NCI-H748 treated with DMSO at 0.1 percent for 48 hours (cell line): ENCODE measurements around the gene PCDH10.

Source experiments
- DNase-seq: peaks from one replicate; lab custom pipeline; 2025; lab: John Stamatoyannopoulos, UW

Gene PCDH10

DNA sequence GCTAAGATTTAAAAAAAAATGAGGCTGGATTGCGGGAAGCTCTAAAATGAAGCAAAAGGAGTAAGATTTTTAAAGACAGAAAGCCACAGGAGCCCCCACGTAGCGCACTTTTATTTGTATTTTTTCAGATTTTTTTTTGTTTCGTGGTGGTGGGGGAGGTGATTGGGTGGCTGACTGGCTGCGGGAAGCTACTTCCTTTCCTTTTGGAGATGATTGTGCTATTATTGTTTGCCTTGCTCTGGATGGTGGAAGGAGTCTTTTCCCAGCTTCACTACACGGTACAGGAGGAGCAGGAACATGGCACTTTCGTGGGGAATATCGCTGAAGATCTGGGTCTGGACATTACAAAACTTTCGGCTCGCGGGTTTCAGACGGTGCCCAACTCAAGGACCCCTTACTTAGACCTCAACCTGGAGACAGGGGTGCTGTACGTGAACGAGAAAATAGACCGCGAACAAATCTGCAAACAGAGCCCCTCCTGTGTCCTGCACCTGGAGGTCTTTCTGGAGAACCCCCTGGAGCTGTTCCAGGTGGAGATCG is 908 bp downstream of the PCDH10 start:
- DNase-seq, result no peak

DNA sequence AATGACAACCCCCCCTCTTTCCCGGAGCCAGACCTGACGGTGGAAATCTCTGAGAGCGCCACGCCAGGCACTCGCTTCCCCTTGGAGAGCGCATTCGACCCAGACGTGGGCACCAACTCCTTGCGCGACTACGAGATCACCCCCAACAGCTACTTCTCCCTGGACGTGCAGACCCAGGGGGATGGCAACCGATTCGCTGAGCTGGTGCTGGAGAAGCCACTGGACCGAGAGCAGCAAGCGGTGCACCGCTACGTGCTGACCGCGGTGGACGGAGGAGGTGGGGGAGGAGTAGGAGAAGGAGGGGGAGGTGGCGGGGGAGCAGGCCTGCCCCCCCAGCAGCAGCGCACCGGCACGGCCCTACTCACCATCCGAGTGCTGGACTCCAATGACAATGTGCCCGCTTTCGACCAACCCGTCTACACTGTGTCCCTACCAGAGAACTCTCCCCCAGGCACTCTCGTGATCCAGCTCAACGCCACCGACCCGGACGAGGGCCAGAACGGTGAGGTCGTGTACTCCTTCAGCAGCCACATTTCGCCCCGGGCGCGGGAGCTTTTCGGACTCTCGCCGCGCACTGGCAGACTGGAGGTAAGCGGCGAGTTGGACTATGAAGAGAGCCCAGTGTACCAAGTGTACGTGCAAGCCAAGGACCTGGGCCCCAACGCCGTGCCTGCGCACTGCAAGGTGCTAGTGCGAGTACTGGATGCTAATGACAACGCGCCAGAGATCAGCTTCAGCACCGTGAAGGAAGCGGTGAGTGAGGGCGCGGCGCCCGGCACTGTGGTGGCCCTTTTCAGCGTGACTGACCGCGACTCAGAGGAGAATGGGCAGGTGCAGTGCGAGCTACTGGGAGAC is 1.6 kb downstream of the PCDH10 start:
- DNase-seq, result peak; percentile 60

DNA sequence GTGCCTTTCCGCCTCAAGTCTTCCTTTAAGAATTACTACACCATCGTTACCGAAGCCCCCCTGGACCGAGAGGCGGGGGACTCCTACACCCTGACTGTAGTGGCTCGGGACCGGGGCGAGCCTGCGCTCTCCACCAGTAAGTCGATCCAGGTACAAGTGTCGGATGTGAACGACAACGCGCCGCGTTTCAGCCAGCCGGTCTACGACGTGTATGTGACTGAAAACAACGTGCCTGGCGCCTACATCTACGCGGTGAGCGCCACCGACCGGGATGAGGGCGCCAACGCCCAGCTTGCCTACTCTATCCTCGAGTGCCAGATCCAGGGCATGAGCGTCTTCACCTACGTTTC is 2.2 kb downstream of the PCDH10 start:
- DNase-seq, result peak; percentile 47

DNA sequence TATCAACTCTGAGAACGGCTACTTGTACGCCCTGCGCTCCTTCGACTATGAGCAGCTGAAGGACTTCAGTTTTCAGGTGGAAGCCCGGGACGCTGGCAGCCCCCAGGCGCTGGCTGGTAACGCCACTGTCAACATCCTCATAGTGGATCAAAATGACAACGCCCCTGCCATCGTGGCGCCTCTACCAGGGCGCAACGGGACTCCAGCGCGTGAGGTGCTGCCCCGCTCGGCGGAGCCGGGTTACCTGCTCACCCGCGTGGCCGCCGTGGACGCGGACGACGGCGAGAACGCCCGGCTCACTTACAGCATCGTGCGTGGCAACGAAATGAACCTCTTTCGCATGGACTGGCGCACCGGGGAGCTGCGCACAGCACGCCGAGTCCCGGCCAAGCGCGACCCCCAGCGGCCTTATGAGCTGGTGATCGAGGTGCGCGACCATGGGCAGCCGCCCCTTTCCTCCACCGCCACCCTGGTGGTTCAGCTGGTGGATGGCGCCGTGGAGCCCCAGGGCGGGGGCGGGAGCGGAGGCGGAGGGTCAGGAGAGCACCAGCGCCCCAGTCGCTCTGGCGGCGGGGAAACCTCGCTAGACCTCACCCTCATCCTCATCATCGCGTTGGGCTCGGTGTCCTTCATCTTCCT is 2.7 kb downstream of the PCDH10 start:
- DNase-seq, result peak; percentile 36

DNA sequence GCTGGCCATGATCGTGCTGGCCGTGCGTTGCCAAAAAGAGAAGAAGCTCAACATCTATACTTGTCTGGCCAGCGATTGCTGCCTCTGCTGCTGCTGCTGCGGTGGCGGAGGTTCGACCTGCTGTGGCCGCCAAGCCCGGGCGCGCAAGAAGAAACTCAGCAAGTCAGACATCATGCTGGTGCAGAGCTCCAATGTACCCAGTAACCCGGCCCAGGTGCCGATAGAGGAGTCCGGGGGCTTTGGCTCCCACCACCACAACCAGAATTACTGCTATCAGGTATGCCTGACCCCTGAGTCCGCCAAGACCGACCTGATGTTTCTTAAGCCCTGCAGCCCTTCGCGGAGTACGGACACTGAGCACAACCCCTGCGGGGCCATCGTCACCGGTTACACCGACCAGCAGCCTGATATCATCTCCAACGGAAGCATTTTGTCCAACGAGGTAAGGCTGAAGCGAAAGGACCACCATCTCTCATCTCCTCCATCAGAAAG is 3.3 kb downstream of the PCDH10 start:
- DNase-seq, result peak; percentile 36

DNA sequence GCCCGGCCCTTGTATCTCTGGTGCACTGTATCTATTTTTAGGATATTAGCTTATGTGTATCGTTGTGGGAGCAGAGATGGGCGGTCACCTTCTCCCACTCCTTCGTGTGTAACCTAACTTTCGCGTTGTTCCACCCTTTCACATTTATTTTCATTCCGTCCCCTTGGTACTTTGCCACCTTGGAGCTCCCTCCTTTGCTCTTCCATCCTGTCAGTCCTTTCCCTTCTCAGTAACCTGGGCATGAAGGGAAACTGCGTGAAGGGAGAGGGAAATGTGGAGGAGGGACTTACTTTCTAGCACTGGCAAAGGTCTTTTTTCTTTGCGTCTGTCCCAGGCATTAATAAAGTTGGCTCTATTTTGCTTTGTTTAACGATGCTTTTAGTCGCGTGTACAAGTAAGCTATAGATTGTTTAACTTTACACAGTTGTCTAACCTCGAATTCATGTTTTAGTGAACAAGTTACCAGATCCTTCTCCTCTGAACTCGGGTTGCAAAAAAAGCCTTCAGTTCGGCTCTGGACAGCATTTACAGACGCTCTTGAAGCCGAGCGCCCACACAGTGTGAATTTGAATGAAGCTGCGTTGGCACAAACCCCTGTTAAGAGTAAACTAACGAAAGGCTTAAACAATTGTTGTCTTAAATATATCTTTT is 3.9 kb downstream of the PCDH10 start:
- DNase-seq, result peak; percentile 62

DNA sequence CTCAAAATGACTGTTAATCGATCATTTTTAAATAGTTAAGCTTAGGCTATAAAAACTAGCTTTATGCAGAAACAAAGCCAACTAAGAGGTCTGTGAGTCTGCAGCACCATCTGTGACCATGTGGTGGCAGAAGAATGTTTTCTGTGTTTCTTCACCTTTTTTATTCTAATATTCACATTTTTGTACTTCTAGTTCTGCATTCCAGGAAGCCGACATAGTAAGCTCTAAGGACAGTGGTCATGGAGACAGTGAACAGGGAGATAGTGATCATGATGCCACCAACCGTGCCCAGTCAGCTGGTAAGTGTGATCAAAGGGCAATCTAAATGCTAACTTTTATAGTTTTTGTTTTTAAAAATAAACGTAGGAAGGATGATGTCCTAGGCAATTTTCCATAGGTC is 5.6 kb downstream of the PCDH10 start:
- peak; percentile 6 for DNase-seq

DNA sequence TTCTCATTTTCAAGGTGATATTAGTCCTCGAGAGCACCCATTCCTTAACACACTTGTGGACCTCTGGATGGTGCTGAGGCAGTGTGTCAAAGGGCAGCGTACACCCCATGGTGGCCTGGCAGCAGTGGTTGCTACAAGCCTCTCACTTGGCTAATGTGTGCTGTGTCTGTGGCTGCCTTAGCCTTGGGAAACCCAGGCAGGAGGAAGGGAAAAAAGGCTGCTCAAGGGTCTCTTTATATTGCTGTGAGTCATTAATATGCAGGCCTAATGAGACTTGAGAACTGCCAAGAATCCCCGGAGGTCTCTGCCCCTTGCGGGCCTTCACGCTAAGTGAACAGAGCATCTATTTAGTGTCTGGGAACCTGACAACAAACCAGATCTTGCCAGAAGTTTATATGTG is 7.0 kb downstream of the PCDH10 start:
- no peak for DNase-seq

DNA sequence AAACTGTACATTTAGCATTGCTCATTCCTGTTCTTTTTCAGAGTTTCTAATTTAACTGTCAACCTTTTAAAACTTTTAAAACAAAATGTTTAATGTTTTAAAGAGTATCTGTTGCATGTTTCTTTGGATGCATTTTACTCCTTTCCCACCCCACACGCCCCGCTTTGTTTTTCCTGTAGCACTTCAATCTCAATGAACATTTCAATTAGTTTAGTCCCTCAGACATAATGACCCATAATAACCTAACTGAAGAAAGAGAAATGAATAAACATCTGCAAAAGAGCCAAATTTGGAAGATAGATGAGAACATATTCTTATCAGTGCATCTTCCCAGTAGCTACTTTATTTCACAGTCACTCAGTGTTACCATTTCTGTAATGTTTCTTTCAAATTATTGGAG is 7.5 kb downstream of the PCDH10 start:
- DNase-seq, result no peak

DNA sequence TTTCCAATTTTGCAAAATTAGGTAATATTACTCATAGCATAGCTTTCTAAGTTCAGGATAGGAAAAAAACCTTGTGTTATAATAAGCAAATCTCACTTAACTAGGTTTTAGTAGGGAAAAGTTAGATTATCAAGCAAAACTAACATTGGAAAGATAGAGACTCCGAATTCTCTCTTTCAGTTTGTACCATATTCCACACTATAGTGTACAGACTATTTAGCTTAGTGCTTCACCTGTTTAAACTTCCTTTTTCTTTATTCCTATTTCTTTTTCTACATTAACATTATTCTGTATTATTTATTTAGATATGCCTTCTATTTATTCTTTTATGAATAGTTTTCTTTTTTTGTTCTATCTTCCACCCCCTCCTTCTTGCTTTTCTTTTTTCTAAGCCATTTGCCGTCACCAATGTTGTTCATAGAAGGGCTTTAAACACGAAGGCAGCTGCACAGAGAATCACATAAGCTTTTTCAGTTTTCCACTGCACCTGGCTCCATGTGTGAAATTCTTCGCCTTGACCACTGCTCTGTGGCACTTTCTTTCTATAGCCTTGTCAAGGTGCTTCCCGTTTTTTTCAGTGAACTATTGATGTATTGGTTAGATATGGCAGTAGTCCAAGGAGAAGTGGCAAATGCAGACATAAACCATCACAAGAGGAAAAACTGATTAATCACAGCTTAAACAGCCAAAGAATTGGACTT is 8.5 kb downstream of the PCDH10 start:
- DNase-seq, result no peak

DNA sequence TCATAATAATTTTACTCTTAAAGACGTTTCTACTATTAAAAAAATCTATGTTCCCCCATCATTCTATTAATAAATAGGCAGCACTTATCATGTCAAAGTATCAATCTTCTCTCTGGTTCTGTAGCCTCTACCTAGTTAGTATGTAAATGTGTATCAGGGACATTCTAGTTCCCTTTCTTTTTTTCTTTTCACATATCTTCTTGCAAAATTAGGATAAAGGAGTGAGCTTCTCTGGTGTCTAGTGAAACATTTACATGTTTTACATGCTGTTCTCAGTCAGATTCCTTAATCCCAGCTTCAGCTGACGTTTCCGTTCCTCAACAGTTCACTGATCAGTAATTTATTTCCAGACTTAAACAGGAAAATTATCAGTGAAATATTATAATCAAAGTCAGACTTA is 11.8 kb downstream of the PCDH10 start:
- no peak for DNase-seq

DNA sequence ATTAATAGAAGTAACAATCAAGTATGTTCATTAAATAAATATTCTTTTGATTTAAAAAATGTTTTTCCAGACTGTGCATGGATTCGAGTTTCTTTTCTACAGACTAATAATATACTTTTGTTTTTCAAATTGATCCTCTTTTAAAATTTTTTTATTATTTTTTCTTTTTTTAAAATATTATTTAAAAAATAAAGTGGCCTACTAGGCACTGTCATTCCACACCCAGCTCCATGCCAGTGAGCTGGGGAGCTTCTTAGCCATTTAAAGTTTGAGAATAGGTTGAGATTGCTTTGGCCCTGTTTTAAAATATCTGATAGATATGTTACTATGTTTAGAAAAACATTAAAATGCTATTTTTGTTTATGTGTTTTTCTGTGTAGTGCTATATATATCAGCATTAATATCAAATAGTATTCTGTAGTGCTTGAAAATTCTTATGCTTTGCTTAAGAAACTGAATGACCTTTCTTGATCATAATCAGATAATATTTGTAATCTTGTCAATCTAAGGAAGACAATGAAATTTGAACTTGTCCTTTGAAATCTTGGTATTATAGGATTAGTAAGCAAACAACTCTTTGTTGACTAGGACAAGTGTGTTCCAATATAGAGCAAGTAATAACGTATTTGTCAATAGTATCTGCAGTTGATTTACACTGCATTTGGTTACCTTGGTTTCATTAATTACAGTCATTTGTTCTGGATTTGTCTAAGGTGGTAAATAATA is 12.6 kb downstream of the PCDH10 start:
- no peak for DNase-seq

DNA sequence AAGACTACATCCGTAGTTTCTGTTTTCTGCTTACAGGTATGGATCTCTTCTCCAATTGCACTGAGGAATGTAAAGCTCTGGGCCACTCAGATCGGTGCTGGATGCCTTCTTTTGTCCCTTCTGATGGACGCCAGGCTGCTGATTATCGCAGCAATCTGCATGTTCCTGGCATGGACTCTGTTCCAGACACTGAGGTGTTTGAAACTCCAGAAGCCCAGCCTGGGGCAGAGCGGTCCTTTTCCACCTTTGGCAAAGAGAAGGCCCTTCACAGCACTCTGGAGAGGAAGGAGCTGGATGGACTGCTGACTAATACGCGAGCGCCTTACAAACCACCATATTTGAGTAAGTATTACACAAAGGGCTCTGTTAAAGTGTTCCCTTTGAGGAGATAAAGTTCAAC is 13.8 kb downstream of the PCDH10 start:
- DNase-seq, result no peak

DNA sequence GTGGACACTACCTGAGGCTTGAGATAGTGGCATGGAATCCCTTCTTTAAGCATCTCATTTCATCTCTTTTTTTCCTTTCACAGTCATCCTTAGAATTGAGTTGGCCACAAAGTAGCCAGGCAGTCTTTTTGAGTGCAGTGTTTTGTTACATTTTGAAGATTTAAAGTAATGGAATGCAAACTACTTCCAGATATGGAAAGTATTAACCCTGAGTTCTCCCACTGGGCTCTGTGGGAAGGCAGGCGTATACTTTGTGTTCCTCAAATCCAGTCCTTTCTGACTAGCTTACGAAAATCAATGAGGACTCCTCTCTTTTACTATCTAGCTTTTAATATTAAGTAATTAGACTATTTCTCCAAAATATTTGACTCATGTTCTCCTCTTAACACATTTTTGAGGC is 29.9 kb downstream of the PCDH10 start:
- no peak for DNase-seq

DNA sequence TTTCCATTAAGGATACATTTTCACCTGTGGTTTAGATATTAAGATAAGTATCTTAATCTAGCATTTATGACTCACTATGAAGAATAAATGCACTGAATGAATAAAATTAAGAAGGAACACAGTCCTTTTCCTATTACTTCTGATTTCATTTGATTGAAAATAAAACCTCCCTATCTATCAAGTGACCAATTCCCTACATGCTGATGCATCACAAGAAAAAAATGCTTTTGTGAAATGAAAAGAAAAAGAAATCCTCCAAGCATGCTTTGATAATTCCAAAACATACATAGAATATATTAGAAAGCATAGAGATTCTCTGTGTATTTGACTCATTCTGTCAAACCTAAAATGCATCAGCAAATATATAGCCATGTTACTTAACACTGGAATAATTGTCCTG is 37.1 kb downstream of the PCDH10 start:
- no peak for DNase-seq

DNA sequence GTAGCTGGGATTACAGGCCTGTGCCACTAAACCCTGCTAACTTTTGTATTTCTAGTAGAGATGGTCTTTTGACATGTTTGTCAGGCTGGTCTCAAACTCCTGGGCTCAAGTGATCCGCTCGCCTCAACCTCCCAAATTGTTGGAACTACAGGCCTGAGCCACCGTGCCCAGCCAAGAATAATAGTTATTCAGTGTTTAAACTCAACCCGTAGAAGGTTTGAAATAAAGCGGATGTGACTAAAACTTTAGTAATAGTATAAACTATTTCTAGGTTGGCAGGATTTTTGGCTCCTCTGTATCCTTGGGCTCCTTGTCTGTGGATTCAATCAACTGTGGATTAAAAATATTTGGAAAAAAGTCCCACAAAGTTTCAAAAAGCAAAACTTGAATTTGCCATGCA is 37.8 kb downstream of the PCDH10 start:
- DNase-seq, result no peak

DNA sequence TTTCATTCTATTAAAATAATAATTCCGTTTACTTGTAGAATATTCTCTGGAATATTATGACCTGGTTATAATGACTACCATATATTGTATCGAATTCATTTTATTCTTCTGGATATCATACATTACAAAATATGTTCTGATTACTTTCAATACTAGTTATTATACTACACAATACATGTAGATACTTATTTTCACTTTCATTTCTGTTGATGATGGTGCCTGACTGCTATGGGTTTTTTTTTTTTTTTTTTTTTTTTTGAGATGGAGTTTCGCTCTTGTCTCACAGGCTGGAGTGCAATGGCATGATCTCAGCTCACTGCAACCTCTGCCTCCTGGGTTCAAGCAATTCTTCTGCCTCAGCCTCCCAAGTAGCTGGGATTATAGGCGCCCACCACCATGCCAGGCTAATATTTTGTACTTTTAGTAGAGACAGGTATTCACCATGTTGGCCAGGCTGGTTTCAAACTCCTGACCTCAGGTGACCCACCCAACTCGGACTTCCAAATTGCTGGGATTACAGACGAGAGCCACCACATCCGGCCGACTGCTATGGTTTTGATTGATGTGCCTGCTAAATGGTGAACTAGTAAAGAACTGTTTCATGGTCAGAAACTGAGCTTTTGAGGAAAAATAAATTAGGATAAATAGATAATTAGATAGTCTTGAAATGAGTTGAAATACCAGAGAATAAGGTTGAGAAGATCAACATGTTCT is 39.5 kb downstream of the PCDH10 start:
- DNase-seq, result no peak

DNA sequence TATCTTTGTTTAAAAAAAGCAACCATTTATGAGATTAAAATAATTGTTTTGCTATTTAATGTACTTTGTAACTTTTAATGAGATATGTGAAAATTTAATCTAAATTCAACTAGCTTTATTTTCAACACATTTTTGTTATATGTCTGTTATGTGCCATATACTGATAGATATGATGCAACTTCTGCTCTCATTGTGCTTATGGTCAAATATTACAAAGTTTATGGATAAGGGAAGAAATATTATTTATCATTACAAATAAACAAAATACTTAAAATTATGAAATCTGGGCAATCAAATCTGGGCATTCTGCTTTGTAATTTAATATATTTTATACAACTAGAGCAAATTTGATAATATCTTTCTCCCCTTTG is 40.0 kb downstream of the PCDH10 start:
- DNase-seq, result no peak

DNA sequence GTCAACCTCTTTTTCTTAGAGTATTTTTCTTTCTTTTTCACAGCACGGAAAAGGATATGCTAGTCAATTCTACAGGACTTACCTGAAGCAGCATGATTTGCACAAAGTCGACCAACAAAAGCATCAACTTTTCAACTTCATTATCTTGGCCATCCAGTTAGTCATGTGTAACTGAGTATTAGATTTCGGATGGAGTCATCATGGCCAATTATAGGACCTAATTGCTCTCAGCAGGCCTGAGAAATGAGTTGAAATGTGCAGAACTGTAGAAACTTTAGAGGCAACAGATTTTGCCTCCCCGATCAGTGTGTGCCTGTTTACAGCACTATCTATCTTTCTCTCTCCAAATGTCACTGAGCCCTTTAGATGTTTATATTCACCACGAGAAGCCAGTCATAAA is 41.0 kb downstream of the PCDH10 start:
- DNase-seq, result no peak

DNA sequence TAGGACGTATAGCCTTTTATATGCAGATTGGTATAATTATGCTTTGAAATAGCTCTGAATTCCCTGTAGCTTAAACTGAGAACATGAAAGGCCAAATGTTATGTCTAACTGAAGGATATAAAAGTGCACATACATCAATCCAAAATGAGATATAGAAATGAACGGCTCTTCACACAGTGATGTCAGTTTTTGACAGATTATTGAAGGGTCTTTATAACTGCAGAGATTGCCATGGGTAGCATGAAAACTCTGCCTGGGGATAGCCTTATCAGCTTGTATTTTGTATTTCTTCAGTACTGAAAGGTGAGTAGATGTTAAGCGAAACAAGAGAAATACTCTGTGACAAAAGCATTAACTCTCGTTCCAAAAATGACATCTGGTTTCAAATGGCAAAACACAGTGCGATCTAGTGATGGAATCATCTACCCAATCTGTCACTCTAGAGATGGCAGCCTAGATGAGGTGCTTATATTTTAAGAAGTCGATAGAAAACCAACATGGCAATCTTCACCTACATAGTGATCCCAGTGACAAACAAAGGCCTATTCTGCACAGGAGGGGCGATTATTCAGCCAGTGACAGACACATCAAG is 59.7 kb downstream of the PCDH10 start:
- DNase-seq, result no peak

DNA sequence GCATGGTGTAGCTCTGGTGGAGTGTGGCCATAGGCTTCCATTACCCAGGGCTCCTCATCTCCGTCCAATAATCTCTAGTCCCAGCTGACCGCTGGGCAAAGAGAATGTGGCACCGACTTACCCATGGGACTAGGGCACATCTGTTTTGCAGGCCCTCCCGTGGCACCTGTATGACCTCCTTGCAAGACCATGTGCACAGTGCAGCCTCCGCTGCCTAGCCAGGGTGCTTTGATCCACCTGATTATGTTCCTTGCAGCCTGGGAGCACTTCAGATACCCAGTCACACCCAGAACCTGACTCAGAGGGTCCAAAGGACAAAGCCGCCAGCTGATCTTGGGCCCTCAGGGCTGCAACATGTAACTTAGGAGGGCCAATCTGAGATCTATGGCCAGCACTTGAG is 84.8 kb downstream of the PCDH10 start:
- DNase-seq, result no peak
